Measurements from ENCODE around the gene CEP78. TPM values are rescaled to one million over a fixed set of nuclear protein-coding genes. Genes with fewer than 3 reads are reported as not detected.

The CEP78 gene
- total RNA-seq, 2 donors from 2014 or later, result 5.6 to 9.6 TPM

GRCh38 chr9:78292716-78293497, 57.0 kb downstream of the CEP78 start:
- H3K27ac ChIP-seq, result no peak overlapping the region
- peaks cover 27% of the 10 kb centered on the region for H3K4me1 ChIP-seq
- DNase-seq (no peak), ATAC-seq (no peak)
- H3K9me3 ChIP-seq, result no peaks in the 10 kb centered on the region
- H3K4me3 ChIP-seq, result no peak overlapping the region
- no peak for TF ChIP-seq CTCF (IDR thresholded peaks at IDR 0.05)
- no peak for TF ChIP-seq POLR2A (IDR thresholded peaks at IDR 0.05)
- intact Hi-C loops (cut with DNase I), result no loop called here
- 86 to 94% methylated on average over 9 of the region's 9 CpGs for WGBS, 2 donors
- no peaks in the 10 kb centered on the region for H3K36me3 ChIP-seq (replicated peaks in 1 of 2; ENCODE audit: insufficient read depth in 1 of 2, low read depth in 2 of 2)
- no peaks in the 10 kb centered on the region for H3K27me3 ChIP-seq

GRCh38 chr9:78294290-78295176, 58.7 kb downstream of the CEP78 start:
- Histone ChIP-seq H3K4me1 (peaks cover 32% of the 10 kb centered on the region), H3K4me3 (no peak overlapping the region), H3K27ac (no peak overlapping the region), H3K27me3 (no peaks in the 10 kb centered on the region), H3K9me3 (no peaks in the 10 kb centered on the region), H3K36me3 (replicated peaks in 1 of 2; ENCODE audit: insufficient read depth in 1 of 2, low read depth in 2 of 2) (no peaks in the 10 kb centered on the region)
- ATAC-seq, result no peak
- DNase-seq, result no peak
- WGBS, 2 donors, result 81 to 84% methylated on average over 5 of the region's 5 CpGs
- TF ChIP-seq POLR2A (IDR thresholded peaks at IDR 0.05) (no peak), CTCF (IDR thresholded peaks at IDR 0.05) (no peak)
- intact Hi-C loops (cut with DNase I), result no loop called here

- H3K27ac ChIP-seq, result peak overlapping the region in 3 of 4 donors; percentile 8 to 85 (median 74)
- no peak for ATAC-seq
- no peaks in the 10 kb centered on the region for H3K9me3 ChIP-seq
- WGBS, 2 donors, result 88 to 96% methylated on average over 3 of the region's 3 CpGs
- peaks cover 36% of the 10 kb centered on the region for H3K4me1 ChIP-seq
- DNase-seq, result no peak
- intact Hi-C loops (cut with DNase I), result no loop called here
- H3K36me3 ChIP-seq (replicated peaks in 1 of 2; ENCODE audit: insufficient read depth in 1 of 2, low read depth in 2 of 2), result no peaks in the 10 kb centered on the region
- H3K27me3 ChIP-seq, result no peaks in the 10 kb centered on the region
- TF ChIP-seq CTCF (IDR thresholded peaks at IDR 0.05) (no peak), POLR2A (IDR thresholded peaks at IDR 0.05) (no peak)
- H3K4me3 ChIP-seq, result no peak overlapping the region
Observed at GRCh38 chr9:78295177-78295575, 59.3 kb downstream of the CEP78 start.

GRCh38 chr9:78295731-78296130, 59.9 kb downstream of the CEP78 start:
- ATAC-seq (no peak), DNase-seq (no peak)
- Histone ChIP-seq H3K27me3 (no peaks in the 10 kb centered on the region), H3K27ac (peak overlapping the region; percentile 68 to 85 (median 78)), H3K36me3 (replicated peaks in 1 of 2; ENCODE audit: insufficient read depth in 1 of 2, low read depth in 2 of 2) (no peaks in the 10 kb centered on the region), H3K4me1 (peaks cover 41% of the 10 kb centered on the region), H3K4me3 (no peak overlapping the region), H3K9me3 (no peaks in the 10 kb centered on the region)
- 46 to 51% methylated on average over 6 of the region's 6 CpGs for WGBS, 2 donors
- intact Hi-C loops (cut with DNase I), result no loop called here
- TF ChIP-seq POLR2A (IDR thresholded peaks at IDR 0.05), result no peak
- TF ChIP-seq CTCF (IDR thresholded peaks at IDR 0.05), result no peak

Data from body of pancreas (tissue), 4 donors.